NCI-H69 (cell line): ENCODE results near the gene ADAT3.
A peak's percentile ranks its signal among the peaks of the same experiment; 100 is the strongest.
"Not testable (repeated sequence)": the region's sequence is repeated elsewhere in the genome, so short reads cannot be mapped to it uniquely, and the experiment has no call there.

Experiments
- DNase-seq: peaks from one replicate; lab custom pipeline; 2025; lab: John Stamatoyannopoulos, UW

ADAT3 gene

DNA sequence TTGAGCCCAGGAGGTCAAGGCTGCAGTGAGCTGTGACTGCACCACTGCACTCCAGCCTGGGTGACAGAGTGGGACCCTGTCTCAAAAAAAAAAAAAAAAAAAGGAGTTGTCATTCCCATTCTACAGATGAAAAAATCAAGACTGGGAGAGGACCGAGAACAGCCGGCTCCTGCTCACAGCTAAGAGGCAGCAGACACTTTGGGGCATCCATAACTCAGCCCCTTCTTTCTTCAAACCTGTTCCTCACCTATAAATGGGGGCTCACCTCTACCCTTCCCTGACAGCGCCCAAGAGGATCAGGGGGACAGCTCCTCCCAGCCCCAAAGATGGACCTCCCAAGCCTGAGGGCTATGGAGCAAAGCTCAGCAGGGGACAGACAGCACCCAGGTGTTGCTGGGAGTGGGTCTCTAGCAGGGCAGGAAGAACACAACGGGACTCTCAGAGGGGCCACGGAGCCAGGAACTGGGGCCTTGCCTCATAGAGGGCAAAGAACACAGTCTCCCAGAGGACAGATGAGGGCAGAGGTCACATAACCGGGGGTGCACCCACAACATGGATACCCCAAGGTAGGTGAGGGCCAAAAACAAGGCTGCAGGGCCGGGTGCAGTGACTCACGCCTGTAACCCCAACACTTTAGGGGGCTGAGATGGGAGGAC, 38.4 kb upstream of the ADAT3 start:
- DNase-seq: no peak

DNA sequence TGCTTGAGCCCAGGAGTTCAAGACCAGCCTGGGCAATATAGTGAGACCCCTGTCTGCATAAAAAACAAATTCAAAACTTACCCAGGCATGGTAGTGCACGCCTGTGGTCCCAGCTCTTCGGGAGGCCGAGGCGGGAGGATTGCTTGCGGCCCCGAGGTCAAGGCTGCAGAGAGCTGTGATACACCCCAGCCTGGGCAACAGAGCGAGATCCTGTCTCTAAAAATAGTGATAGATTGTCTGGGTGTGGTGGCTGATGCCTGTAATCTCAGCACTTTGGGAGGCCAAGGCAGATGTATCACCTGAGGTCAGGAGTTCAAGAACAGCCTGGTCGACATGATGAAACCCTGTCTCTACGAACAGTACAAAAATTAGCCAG, 37.9 kb upstream of the ADAT3 start:
- no peak for DNase-seq

GRCh38 chr19:1868971-1869370, 36.2 kb upstream of the ADAT3 start:
- DNase-seq: no peak

DNA sequence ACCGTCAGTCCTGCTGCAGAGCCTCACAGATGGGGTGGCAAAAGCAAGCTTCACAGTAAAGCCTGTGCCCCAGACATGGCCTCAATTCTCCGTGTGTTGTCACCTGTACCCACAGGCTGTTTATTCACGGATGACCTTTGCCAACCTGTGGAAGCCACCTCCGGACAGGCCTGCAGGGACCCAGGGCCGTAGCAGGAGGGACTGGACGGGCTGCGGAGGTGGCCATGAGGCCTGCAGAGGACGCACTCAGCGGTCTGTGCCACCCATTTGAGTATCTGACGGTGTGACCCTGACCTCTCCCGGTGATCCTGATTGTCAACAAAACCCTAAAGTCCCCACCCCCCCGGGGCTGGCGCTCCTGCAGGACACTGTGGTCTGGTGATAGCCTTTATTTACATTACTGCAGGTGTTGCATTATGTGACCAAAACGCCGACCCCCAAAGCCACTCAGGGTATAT, 34.0 kb upstream of the ADAT3 start:
- DNase-seq: no peak

DNA sequence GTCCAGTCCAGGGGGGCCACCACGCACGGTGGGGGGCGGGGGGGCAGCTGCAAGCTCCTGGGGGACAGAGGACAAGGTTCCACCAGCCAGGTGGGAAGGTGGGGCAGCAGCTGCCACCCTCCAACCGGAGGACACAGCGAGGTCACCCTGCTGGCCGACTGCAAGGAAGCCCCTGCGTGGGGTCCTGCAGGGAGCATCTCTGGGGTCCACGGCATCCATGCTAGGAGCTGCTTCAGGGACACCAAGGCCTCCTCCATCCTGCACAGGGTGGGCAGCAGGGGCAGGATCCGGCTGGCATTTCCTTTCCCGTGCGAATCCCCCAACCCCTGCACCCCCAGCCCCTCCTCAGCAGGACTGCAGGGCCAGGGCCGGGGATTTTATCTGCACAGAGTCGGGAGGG, 33.6 kb upstream of the ADAT3 start:
- no peak for DNase-seq

DNA sequence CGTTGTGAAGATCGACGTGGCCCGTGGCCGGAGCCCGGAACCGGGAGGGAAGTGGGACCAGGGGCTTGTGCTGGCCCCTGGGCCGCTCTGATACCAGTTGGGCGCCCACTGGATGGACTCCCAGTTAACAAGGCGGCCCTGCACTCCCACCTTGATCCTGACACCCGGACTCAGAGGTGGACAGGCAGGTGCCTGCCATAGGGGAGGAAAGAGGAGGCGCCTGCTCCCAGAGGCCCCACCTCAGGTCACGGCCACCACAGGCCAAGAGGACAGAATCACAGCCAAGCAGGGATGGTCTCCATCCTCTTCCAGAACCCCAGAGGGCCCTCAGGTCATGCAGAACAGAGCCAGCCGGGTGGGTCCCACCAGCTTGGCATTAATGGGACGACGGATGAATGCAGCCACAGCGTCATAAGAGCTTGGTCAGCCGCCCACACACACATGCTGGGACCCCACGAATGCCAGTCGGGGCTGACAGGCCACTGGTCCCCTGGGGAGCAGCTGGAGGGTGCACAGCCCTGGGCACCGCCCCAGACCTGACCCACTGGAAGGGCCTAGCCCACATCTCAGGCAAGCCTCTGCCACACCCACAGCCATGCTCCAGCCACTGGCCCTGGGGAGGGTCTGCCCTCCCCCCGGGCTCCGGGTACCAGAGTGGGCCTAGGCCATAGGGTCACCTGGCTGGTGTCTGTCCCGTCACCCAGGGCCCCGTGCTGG, 32.2 kb upstream of the ADAT3 start:
- no peak for DNase-seq

DNA sequence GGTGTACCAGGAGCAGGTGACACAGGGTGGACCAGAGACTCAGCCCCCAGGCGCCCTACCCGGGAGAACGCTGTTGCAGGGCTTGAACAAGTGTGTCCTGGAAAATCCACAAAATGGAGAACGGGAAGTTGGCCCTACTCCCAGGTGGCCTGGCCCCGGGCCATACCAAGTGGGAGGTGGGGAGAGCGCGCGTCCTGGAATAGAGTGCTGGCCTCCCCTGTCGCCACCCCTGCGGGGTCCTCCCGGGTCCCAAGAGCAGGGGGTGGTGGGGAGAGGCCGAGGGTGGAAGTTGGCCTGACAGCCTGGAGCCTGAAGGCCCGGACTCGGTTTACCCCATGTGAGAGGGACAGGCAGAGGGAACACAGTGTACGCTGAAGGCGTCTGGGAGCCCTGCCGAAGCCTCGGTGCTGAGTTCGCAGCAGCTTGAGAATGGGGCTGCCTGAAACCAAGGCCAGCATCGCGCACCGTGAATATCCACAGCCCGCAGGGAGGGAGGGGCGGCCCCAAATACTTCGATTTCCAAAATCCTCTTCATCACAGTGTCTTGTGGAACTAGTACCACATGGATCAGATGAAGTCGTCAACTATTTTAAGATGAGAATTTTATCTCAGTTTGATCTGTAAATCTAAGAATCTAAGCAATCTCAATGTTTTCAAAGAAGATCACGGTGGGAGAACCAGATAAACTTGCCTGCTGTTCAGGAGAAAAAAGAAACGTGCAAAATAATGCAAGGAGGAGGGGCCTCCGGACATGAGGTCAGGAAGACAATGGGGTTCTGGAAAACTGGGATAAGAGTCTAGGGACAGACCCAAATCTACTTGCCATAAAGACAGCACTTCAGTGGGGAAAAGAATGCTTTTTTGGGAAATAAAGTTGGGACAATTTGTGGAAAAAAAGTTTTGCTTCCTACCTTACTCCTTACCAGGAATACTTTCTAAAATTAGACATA, 31.4 kb upstream of the ADAT3 start:
- no peak for DNase-seq

DNA sequence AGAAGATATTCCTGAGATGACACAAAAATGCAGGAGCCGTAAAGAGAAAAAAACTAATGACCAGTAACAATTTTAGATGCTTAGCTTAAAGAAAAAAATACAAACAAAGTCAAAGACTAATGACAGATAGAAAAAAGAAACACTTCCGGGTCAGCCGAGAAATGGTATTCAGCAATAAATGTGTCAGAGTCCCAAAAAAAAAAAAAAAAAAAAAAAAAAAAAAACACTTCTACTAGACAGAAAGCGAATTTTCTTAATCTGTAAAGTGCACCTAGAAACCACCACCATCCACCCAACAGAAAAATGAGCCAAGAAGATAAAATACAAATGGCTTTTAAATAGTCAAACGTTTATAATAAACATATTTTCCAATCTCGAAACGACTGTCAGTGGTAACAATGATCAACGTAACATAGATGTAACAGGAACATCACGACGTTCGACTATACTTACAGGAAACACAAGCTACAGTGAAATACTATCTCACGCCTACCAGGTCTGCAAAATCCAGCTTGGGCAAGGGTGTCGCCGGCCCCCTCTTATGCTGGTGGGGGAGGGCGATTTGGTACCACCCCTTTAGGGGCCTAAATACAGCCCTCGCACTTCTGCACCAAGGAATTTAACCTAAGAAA, 30.5 kb upstream of the ADAT3 start:
- no peak for DNase-seq

GRCh38 chr19:1875265-1875645, 29.9 kb upstream of the ADAT3 start:
- not testable (repeated sequence) for DNase-seq

- DNase-seq: peak; percentile 95
Observed at GRCh38 chr19:1875646-1876495, 29.3 kb upstream of the ADAT3 start.

- DNase-seq: peak; percentile 76
Observed at GRCh38 chr19:1876496-1877279, 28.5 kb upstream of the ADAT3 start.

DNA sequence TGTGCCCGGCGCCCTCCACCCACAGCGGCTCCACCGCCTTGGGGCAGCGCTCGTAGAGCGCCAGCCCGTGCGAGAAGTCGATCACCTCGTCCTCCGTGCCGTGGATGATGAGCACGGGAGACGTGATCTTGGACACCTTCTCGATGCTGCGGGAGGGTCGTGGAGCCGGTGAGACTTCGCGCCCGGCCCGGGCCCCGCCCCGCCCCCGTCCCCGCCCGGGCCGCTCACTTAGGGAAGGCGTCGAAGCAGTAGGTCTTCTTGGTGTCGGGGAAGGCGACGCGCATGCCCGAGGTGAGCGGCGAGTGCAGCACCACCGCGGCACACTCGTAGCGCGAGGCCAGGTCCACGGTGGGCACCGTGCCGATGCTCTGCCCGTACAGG, 27.9 kb upstream of the ADAT3 start:
- DNase-seq: peak; percentile 43

DNA sequence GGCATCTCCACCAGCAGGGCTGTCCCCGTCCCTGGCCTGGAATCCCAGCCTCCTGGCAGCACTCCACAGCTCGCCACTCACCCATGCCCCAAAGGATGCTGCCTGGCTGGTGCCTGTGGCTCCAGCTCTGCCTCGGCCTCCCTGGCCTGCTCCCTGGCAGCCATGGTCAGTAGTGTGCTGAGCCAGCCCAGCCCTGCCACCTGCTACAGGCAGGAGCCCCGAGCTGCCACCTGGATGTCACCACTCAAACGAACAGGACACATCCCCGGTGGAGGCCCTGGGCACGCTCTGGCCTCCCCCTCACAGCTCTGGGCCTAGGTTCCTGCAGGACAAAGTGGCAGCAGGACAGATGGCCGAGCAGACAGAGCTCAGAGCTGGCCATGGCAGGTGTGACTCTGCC, 26.6 kb upstream of the ADAT3 start:
- DNase-seq: not testable (repeated sequence)

DNA sequence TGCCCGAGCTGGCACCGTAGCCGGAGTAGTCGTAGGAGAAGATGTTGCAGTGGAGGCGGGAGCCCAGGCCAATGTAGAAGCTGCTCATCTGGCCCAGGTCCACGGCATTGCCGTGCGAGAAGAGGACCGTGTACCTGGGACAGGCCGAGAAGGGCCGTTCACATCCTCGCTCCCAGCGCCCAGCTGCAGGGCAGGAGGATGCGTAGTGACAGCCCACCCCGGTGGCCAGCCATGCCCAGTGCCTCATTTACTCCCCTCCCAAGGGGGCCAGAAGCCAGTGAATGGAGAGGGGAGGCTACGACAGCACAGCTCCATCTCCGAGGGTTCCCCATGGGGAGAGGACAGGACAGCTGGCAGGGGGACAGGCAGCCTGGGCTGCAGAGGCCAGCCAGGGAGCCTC, 25.2 kb upstream of the ADAT3 start:
- not testable (repeated sequence) for DNase-seq

GRCh38 chr19:1880611-1881392, 24.4 kb upstream of the ADAT3 start:
- DNase-seq: no peak

GRCh38 chr19:1881393-1882088, 23.7 kb upstream of the ADAT3 start:
- not testable (repeated sequence) for DNase-seq

GRCh38 chr19:1882089-1882785, 23.0 kb upstream of the ADAT3 start:
- DNase-seq: no peak
